NCI-H1105 treated with DMSO at 0.1 percent for 48 hours (cell line): ENCODE measurements around the gene NUMA1.

ENCODE experiments used
- DNase-seq: peaks from one replicate; lab custom pipeline; 2025; lab: John Stamatoyannopoulos, UW

The NUMA1 gene, protein sequence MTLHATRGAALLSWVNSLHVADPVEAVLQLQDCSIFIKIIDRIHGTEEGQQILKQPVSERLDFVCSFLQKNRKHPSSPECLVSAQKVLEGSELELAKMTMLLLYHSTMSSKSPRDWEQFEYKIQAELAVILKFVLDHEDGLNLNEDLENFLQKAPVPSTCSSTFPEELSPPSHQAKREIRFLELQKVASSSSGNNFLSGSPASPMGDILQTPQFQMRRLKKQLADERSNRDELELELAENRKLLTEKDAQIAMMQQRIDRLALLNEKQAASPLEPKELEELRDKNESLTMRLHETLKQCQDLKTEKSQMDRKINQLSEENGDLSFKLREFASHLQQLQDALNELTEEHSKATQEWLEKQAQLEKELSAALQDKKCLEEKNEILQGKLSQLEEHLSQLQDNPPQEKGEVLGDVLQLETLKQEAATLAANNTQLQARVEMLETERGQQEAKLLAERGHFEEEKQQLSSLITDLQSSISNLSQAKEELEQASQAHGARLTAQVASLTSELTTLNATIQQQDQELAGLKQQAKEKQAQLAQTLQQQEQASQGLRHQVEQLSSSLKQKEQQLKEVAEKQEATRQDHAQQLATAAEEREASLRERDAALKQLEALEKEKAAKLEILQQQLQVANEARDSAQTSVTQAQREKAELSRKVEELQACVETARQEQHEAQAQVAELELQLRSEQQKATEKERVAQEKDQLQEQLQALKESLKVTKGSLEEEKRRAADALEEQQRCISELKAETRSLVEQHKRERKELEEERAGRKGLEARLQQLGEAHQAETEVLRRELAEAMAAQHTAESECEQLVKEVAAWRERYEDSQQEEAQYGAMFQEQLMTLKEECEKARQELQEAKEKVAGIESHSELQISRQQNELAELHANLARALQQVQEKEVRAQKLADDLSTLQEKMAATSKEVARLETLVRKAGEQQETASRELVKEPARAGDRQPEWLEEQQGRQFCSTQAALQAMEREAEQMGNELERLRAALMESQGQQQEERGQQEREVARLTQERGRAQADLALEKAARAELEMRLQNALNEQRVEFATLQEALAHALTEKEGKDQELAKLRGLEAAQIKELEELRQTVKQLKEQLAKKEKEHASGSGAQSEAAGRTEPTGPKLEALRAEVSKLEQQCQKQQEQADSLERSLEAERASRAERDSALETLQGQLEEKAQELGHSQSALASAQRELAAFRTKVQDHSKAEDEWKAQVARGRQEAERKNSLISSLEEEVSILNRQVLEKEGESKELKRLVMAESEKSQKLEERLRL (N-terminal part only)

DNA sequence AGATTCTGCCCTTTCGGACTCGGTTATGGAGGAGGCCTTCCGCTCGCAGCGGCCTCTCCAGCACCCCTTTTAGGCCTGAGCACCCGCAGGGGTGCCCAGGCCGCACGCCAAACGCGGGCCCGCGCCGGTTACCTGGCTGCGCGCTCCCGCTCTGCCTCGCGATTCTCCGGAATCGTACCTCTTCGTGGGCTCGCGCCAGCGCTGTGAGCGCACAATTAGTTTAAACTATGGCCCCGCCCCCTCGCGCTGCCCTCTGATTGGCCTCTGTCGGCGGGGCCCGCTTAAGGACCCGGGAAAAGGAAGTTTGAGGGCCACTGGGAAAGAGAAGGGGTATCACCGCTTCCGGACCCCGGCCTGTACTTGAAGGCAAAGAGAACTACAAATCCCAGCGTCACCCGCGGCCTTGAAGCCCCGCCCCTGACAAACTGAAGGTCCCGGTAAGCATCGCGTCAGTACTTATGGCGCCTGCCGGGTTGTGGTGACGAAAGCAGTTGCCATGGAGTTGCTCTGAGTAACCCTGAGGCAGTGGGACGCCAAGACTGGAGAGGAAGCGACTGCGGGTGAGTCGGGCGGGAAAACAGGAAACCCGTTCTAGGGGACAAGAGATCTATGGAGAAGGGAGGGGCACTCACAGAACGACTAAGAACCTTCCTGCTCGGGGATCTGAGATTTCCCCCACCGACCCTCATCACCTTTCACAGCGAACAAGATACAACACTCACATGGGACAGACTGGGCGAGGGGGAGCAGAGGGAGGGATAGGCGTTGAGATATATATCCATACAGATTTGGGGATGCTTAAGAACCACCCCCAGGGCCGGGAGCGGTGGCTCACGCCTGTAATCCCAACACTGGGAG is at the start of gene NUMA1, which contains the start of gene LRRC51:
Gene NUMA1 (minus strand): TSS at position 217 of the 858 bp plus-strand sequence. CDS start 44,599 bp downstream, outside the sequence.
Gene LRRC51 (plus strand): TSS at position 525 of the 858 bp plus-strand sequence. CDS start 8,234 bp downstream, outside the sequence.
- DNase-seq = peak; percentile 100

DNA sequence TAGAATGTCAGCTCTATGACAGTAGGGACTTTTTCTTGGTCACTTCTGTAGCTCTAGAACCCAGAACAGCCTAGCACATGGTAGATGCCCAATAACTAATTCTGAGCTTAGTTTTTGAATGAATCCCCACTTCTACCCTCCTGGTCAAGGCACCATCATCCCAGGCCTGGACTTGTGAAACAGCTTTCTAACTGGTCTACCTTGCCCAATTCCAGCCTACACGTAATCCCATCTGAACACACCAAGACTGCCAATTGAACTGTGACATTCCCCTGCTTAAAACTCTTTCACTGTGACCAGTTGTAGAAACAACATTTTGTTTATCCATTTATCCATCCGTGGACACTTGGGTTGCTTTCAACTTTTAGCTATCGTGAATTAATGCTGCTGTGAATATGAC is 49.0 kb upstream of the NUMA1 start:
- no peak for DNase-seq

DNA sequence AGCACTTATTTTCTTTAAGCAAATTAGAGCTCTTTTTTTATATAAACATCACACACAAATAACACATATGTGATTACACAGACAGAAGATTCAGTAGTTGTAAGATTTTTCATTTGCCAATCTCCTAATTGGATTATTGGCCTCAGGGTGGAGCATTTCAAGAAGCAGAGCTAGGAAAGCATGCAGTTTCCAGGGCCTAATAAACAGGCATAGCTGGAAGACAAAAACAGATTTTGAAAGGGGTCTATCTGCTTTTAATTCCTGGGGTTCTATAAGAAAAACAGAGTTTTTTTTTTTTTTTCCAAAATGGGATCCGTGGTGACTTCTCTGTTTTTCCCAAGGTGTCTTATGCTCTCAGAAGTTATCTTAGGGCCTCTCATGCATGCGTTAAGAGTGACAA is 47.6 kb upstream of the NUMA1 start:
- DNase-seq = no peak

DNA sequence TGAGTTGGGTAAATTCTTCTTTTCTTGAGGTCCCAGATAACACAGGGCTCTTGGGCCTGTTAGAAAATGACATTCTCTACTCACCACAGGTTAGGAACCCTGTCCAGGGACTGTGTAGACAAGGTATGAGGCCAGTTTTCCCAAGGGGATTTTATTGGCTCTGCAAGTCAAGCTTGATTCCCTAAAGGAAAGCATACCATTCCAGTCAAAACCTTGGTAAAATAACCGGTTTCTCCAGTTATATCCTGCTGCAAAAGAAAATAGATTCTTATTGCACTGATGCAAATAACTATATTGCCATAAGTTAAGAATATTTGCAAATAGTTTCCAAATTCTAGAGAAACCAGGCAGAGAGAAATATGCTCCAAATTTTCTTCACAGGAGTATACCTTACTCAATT is 45.6 kb upstream of the NUMA1 start:
- no peak for DNase-seq

DNA sequence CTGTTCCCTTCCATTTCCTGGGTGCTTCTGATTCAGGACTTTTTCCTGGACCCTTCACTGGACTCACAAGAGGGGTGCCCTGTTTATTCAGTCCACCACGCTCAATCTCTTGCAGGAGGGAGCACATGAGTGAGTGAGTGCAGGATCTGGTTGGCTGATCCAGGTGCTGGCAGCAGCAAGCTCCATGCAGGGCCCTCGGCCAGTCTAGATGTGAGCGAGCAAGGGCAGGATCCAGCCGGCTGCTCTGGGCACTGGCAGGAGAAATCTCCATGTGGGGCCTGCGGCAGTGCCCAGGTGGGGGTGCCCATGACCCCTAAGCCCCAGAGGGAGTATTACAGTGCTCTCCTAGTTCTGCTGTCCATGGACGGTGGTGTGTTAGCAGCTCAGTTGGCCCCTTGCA is 43.7 kb upstream of the NUMA1 start:
- DNase-seq = no peak

DNA sequence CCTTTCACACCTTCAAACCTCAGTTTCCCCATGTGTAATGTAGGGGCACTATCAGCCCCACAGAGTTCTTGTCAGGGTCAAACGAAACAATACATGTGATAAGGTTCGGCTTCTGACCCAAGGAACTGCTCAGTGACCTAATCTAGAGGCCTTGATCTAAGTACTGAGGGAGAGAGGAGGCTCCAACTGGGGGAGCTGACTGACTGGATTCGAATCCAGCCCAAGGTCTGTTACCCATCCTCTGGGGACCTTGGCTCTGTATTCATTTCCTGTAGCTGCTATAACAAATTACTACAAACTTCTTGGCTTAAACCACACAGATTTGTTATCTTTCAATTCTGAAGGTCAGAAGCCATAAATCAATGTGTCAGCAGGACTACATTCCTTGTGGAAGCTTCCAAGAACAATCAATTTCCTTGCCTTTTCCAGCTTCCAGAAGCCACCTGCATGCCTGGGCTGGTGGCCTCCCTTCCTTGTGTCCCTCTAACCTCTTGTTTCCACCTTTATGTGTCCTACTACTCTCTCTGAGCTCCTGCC is 42.8 kb upstream of the NUMA1 start:
- no peak for DNase-seq

DNA sequence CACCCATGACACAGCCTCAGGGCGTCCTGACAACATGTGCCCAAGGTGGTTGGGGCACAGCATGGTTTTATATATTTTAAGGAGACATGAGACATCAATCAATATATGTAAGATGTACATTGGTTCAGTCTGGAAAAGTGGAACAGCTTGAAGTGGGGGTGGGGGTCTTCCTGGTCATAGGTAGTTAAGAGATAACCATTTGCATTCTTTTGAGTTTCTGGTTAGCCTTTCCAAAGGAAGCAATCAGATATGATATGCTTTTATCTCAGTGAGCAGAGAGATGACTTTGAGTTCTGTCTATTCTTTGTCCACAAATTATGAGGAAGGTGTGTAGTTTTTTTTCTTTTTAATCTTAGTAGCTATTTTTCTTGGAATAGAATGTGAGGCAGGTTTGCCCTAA is 42.3 kb upstream of the NUMA1 start:
- no peak for DNase-seq

DNA sequence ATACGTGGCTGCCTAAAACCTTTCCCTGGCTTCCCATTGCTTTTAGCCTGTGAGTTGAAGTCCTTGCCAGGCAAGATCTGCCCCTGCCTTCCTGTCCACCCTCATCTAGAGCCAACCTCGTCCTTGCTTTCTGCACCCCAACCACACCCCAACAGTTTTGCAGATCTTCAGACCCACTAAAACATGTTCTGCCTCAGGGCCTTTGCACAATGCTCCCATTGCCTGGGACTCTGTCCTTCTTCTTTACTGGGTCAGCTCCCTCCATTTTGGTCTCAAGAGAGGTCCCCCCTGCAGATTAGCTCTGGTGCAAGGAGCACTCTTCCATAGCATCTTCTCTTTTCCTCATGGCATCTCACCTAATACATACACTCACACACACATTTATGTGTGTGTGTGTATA is 40.6 kb upstream of the NUMA1 start:
- no peak for DNase-seq

DNA sequence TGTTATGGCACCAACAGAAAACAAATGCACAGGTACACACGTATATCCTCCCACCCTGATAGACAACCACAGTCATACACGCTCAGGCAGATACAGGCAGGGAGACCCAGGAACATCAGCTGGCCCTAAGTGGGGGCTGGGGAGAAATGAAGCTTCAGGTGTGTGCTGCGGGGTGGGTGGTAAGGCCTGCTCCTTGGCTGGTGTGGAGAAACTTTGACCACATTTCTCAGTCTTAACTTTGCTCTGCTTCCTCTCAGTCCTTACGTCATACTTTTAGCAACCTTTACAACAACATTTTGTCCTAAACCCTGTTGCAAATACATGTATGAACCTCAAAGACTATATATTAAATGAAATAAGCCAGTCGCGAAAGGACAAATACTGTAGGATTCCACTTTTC is 38.9 kb upstream of the NUMA1 start:
- DNase-seq = no peak

DNA sequence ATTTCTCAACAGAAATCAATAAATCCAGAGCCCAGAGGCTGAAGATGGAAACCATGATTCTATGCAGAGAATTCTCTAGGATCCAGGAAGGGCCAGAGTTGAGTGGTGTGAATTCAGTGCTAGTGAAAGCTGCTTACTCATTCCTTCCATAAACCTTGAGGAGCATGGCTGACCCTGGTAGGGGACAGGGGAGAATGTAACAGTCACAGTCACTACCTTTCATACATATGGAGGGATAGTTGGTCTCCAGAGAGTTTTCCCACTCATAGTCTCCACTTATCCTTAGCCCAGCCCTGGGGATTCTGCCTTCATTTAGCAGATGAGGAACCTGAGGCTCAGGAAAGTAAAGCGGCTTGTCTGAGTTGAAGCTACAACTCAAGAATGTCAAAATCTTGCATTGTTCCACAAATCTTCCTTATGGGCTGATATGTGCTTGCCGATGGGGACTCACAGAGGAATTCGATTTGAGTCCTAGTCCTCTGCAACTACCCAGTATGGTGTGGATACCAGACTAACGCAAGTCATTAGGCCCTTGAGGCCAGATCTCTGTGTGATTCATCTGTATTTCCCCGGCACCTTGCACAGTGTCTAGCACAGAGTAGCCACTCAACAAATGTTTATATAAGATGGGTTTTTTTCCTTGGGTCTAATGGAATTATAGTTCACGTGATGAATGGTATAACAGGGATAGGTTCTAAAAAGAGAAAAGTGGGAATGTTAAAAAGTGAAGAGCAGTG is 35.8 kb upstream of the NUMA1 start:
- no peak for DNase-seq

DNA sequence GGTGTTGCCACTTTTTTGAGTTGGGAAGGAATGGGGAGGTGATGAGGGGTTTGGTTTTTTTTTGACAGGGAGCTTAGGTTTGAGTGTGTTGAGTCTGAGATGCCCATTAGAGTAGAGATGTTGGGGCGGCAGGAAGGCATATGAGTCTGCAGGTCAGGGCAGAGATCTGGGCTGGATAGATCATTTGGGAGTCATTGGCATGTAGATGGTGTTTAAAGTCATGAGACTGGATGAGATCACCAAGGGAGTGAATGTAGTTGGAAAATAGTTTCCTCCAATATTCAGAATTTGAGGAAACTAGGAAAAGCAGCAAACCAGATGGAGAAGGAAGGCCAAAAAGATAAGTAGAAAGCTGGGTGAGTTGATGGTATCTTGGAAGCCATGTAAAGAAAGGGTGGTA is 34.2 kb upstream of the NUMA1 start:
- no peak for DNase-seq

DNA sequence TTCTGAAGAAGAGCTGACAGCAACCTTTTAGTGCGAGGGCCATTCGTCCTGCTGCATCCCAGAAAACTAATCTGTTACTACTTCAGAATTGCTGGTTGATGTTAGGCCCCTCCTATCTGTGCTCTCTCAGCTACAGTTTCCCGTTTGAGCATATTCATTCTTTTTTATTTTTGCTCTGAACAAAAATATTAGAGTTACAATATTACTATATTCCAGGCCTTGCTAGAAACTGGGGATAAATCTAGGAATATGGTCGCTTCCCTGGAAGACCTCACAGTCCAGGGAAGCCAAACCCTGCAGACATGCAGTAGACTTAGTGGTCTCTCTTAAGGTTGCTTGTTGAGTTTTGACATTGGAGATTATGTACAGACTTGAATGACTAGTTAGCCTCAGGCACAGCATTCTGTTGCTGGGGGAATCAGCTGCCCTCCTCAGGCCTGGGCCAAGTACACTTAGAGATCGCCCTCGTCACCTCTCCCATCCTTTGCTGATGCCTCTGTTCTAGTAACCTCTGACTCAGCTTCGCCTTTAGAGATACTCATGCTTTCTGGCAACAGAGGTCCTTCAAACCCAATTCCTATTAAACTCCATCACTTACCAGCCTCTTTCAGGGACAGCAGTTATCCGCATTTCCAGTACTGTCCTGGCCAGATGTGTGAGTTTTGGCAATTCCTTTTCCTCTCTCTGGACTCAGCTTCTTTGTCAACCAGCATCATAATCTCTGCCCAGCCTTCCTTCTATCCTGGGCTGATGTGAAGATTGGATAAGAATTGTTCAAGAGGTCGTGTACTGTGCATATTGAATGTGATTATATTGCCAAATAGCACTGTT is 32.9 kb upstream of the NUMA1 start:
- peak; percentile 13 for DNase-seq

DNA sequence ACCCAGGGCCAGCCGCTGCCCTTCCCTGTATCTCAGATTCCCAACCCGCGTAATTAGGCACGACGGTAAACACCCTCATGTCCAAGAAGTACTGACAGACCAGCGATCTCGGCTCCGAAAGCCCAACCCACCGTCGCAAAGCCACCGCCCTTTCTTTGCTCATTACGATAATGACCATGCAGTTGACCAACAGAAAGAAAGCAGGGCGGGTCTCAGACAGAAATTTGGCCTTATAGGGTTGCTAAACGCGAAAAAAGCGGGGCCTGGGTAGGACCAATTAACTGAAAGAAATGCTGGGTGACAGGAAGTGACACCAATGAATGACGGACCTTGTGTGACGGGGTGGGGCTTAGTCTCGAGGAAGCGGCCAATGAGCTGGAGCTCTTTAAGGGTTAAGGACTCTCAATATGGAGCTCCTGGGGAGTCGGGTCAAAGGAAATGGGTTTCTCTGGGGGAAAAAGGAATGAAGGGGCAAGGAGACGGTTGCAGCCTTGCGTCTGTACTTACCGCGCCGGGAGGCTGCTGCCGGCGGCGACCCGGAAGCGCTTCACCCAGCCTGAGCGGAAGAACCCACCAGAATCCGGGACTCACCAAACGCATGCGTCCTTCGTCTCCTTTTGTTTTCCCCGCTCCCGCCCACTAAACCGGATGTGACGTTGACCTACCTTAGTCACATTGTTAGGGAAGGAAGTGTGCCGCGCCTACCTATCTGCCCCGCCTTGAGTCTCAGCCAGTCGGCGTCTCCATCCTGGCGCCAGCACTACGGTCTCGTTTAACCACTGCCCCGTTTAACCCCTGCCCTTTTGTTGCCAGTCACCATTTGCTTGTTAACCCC is 32.0 kb upstream of the NUMA1 start, which contains the start of gene ANAPC15:
Gene ANAPC15 (minus strand): TSS at position 553 of the 835 bp plus-strand sequence. CDS start 1,419 bp downstream, outside the sequence.
- DNase-seq = peak; percentile 100

DNA sequence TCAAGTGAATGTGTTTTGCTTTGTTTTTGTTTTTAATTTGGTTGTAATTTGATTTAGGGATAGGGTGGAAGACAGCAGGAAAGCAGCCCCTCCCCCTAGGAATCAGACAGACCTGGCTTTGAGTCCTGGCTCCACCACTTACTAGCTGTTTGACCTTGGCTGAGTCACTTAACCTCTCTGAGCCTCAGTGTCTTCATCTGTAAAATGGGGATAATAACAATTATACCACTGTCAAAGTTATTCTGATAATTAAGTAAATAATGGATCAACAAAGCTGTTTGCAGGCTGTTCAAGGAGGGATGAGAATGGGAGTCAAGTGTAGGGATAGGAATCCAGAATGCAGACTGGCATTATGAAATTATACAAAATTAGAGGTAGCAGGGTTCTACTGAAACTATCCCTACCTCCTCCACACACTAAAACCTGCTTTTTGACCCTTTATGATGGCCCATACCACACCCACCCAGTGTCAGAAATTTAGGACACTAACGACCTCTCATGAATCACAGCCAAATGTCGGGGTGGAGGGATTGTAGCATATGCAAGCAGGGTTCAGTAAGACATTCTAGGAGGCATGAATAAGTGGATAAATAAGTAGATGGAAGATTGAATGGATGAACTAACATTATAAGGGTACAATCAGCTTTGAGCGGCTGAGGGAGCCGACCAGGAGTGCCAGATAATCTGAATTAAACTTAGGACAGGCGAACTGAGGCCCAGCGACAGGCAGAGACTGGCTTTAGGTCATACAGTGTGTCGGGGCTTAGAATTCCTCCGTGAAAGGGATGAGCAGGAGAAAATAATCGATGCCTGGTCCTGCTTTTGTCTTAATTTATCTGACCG is 31.2 kb upstream of the NUMA1 start:
- no peak for DNase-seq

DNA sequence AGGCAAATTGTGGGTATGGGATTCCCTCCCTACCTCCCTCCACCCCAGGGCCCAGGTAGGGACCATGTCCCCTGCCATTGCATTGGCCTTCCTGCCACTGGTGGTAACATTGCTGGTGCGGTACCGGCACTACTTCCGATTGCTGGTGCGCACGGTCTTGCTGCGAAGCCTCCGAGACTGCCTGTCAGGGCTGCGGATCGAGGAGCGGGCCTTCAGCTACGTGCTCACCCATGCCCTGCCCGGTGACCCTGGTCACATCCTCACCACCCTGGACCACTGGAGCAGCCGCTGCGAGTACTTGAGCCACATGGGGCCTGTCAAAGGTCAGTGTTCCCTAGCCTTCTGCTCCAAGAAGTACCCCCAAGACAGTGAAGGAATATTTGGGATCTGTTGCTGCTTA is 25.5 kb upstream of the NUMA1 start, which contains the start of gene TOMT:
Gene TOMT (plus strand): TSS at position 37 of the 400 bp plus-strand sequence. CDS start 28 bp downstream, at position 65.
- DNase-seq = no peak

DNA sequence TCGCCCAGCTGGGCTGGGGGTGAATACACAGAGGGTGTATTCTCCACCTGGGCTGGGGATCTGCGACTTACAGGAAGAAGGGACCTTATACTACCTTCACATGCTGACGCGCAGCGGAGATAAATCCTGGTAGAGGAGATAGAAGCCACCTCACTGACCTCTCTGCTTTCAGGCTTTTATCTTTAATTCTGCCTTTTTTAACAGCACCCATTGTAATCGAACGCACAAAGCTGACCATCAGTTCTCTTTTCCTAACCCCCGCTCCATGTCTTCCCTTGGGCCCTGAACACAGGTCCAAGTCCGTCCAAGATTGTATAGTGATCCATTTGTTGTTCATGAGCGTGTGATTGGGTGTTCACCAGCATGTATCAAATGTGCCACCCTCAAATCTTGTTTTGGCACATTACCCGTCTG is 23.4 kb upstream of the NUMA1 start:
- DNase-seq = no peak
